K562 (cell line): ENCODE results near the gene RUVBL2. TPM values are rescaled to one million over a fixed set of nuclear protein-coding genes. Genes with fewer than 3 reads are reported as not detected.
A peak's percentile ranks its signal among the peaks of the same experiment; 100 is the strongest.

ENCODE experiments used
- CHD2 ChIP-seq: IDR thresholded peaks from 2 replicates; pipeline ENCODE4 v1.6.1; 2011; ENCODE audit warnings: low read depth, low read length
- CREM ChIP-seq: IDR thresholded peaks from 2 replicates; pipeline ENCODE4 v1.6.1; 2014; ENCODE audit warnings: antibody characterized with exemption, low read depth
- GATAD2B ChIP-seq: fragments of 450-650 bp; IDR thresholded peaks from 2 replicates; pipeline ENCODE4 v1.6.1; 2017; ENCODE audit warnings: mild to moderate bottlenecking, borderline replicate concordance
- HDAC6 ChIP-seq: IDR thresholded peaks from 2 replicates; pipeline ENCODE4 v1.6.1; 2012; ENCODE audit warnings: low read depth, mild to moderate bottlenecking, control low read depth, inconsistent platforms, low read length, moderate library complexity
- HOXB6 ChIP-seq: fragments of 250-450 bp; sonication (Bioruptor Pico); IDR thresholded peaks from 2 replicates; pipeline ENCODE4 v1.5.1; 2022; ENCODE audit warnings: mild to moderate bottlenecking, borderline replicate concordance
- ILK ChIP-seq: fragments of 450-650 bp; IDR thresholded peaks from 2 replicates; pipeline ENCODE4 v1.6.1; 2016; ENCODE audit warnings: missing genetic modification characterization, low read depth, mild to moderate bottlenecking, missing compliant biosample characterization, moderate library complexity, borderline replicate concordance
- KDM1A ChIP-seq, 2 experiments: fragments of 450-650 bp; IDR thresholded peaks; 2 replicates each; pipeline ENCODE4 v1.6.1; 2016; ENCODE audit warnings: mild to moderate bottlenecking in 2 of 2
- MAZ ChIP-seq, 2 experiments: fragments of 450-650 bp in 1 of 2; sonication (generic) in 1 of 2; formaldehyde crosslinking; IDR thresholded peaks in 1 of 2; conservative IDR thresholded peaks in 1 of 2; 2 replicates each; pipeline versions ENCODE4 v1.4.0 to v1.5.0; 2020; ENCODE audit warnings: mild to moderate bottlenecking in 1 of 2, missing genetic modification reagents in 1 of 2
- NFE2L1 ChIP-seq: fragments of 450-650 bp; IDR thresholded peaks from 2 replicates; pipeline ENCODE4 v1.6.1; 2016; ENCODE audit warnings: missing genetic modification characterization, low read depth, mild to moderate bottlenecking, missing compliant biosample characterization, moderate library complexity, borderline replicate concordance
- RBM25 ChIP-seq: fragments of 200-400 bp; formaldehyde crosslinking; IDR thresholded peaks from 2 replicates; pipeline ENCODE4 v1.6.1; 2018; ENCODE audit warnings: low read length, low read depth, moderate library complexity; ENCODE audit not compliant: severe bottlenecking
- SAP30 ChIP-seq: fragments of 200-600 bp; sonication (generic); IDR thresholded peaks from 2 replicates; pipeline ENCODE4 v1.6.1; 2012; ENCODE audit warnings: borderline replicate concordance, low read depth, mild to moderate bottlenecking, moderate library complexity, low read length, control low read depth, inconsistent platforms; ENCODE audit not compliant: insufficient read depth, poor library complexity, severe bottlenecking
- SIN3B ChIP-seq: fragments of 450-650 bp; IDR thresholded peaks from 2 replicates; pipeline ENCODE4 v1.6.1; 2017; ENCODE audit warnings: low read depth, mild to moderate bottlenecking, moderate library complexity
- SIX5 ChIP-seq, 2 experiments: IDR thresholded peaks; 2 replicates each; pipeline ENCODE4 v1.6.1; 2011; ENCODE audit warnings: low read length in 2 of 2, borderline replicate concordance in 1 of 2, low read depth in 1 of 2, mild to moderate bottlenecking in 1 of 2, moderate library complexity in 1 of 2; ENCODE audit not compliant: insufficient read depth in 1 of 2
- SMARCA5 ChIP-seq: fragments of 450-650 bp; IDR thresholded peaks from 2 replicates; pipeline ENCODE4 v1.6.1; 2016
- TARDBP ChIP-seq: fragments of 450-650 bp; IDR thresholded peaks from 2 replicates; pipeline ENCODE4 v1.6.1; 2016
- TCF7 ChIP-seq: sonication (generic); IDR thresholded peaks from 2 replicates; pipeline ENCODE4 v1.6.1; 2016; ENCODE audit warnings: antibody characterized with exemption, borderline replicate concordance
- WHSC1 ChIP-seq: IDR thresholded peaks from one replicate; pipeline ENCODE4 v1.6.1; 2012; ENCODE audit warnings: low read length, control low read depth, inconsistent platforms
- ZFX ChIP-seq: sonication (generic); formaldehyde crosslinking; IDR thresholded peaks from 2 replicates; pipeline ENCODE4 v1.8.0; 2022; ENCODE audit warnings: mild to moderate bottlenecking, missing genetic modification reagents, moderate library complexity
- ZKSCAN8 ChIP-seq: fragments of 200-800 bp; sonication (Bioruptor generic); IDR thresholded peaks from 2 replicates; pipeline ENCODE4 v1.6.1; 2016; ENCODE audit warnings: missing genetic modification characterization, missing compliant biosample characterization
- ZNF212 ChIP-seq: fragments of 450-650 bp; formaldehyde crosslinking; IDR thresholded peaks from 2 replicates; pipeline ENCODE4 v1.4.0; 2020; ENCODE audit warnings: mild to moderate bottlenecking
- ZNF41 ChIP-seq: fragments of 250-450 bp; sonication (Bioruptor Pico); conservative IDR thresholded peaks from 2 replicates; pipeline ENCODE4 v1.4.0; 2020; ENCODE audit warnings: mild to moderate bottlenecking
- ZNF766 ChIP-seq: fragments of 200-800 bp; sonication (Bioruptor generic); conservative IDR thresholded peaks from 2 replicates; pipeline ENCODE4 v1.6.1; 2016; ENCODE audit warnings: missing genetic modification characterization, missing compliant biosample characterization
- ZNF778 ChIP-seq: fragments of 450-650 bp; formaldehyde crosslinking; IDR thresholded peaks from 2 replicates; pipeline ENCODE4 v1.4.0; 2020; ENCODE audit warnings: mild to moderate bottlenecking, moderate library complexity
- ZSCAN32 ChIP-seq: fragments of 450-650 bp; formaldehyde crosslinking; IDR thresholded peaks from 2 replicates; pipeline ENCODE4 v1.4.0; 2020; ENCODE audit warnings: mild to moderate bottlenecking, moderate library complexity
- polyA plus RNA-seq, 8 experiments: library from polyadenylated mRNA; depleted of rRNA in 4 of 8; stranded (reverse) in 5 of 8; unstranded in 3 of 8; fragments of >200 nt; fragmentation: Nextera tagmentation in 2 of 8; fragmentation: Illumina TruSeq in 1 of 8; extraction: Ambion mirVana in 2 of 8; extraction: Trizol in 1 of 8; gene quantifications; 2 replicates each; pipeline versions ENCODE4 v1.2.1 to v1.2.3, GENCODE V29; 2011 to 2014; ENCODE audit warnings: inconsistent platforms in 1 of 8, missing spikeins in 1 of 8
- total RNA-seq, 7 experiments: library from RNA; depleted of rRNA in 6 of 7; stranded (reverse); fragments of >200 nt in 6 of 7; fragmentation: Illumina TruSeq in 2 of 7; extraction: Trizol in 2 of 7; gene quantifications; 2 replicates each; pipeline versions ENCODE4 v1.2.1 to v1.2.3, GENCODE V29; 2011 to 2021; ENCODE audit warnings: low replicate concordance in 1 of 7
- TF ChIP-seq, protein P1 (sequence below): sonication (generic); formaldehyde crosslinking; IDR thresholded peaks from 2 replicates; pipeline ENCODE4 v1.8.0; 2022; ENCODE audit warnings: mild to moderate bottlenecking, missing genetic modification reagents, borderline replicate concordance
- TF ChIP-seq, protein P2 (sequence below): fragments of 200-400 bp; formaldehyde crosslinking; IDR thresholded peaks from 2 replicates; pipeline ENCODE4 v1.6.1; 2017; ENCODE audit warnings: mild to moderate bottlenecking, low read depth, low read length, moderate library complexity

The RUVBL2 gene
- total and polyA plus RNA-seq, 9 of the 15 experiments (the other 6 are each of a cell fraction or from before 2014, with no cell fraction given): 71.4 to 453 (median 237) TPM

DNA sequence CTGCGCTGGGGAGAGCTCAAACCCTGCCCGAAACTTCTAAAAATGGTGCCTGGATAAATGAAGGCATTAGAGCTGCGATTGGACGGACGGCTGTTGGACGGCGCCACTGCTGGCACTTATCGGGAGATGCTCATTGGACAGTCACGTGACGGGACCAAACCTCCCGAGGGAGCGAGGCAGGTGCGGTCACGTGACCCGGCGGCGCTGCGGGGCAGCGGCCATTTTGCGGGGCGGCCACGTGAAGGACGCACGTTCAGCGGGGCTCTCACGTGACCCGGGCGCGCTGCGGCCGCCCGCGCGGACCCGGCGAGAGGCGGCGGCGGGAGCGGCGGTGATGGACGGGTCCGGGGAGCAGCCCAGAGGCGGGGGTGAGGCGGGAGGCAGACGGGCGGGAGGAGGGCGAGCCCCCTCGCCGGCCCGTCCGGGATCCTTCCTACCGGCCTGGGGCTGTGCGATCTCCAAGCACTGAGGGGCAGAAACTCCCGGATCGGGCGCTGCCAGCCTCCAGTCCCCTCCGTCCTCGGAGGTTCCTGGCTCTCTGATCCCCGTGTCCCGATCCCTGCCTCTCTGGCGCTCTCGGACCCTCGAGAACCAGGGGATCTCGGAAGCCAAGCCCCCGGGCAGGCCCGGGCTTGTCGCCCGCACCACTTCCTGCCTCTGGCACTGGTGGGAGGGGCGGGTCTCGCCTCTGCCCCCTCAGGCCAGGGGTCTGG is 38.9 kb upstream of the RUVBL2 start, which contains the start of gene BAX (continued):
- TF ChIP-seq TARDBP: peak; percentile 70; the same call in 1 of the 2 replicates
- TF ChIP-seq TCF7: no peak
- TF ChIP-seq NFE2L1 (tag): no peak
- TF ChIP-seq SIN3B: peak; percentile 86
- TF ChIP-seq HOXB6 (CRISPR knock-in tag): no peak
- TF ChIP-seq CHD2: peak; percentile 53; the same call in 1 of the 2 replicates
- TF ChIP-seq SAP30: peak; percentile 72
- TF ChIP-seq WHSC1: no peak
- TF ChIP-seq ILK: no peak
- TF ChIP-seq HDAC6: no peak
- no peak for TF ChIP-seq ZNF778 (CRISPR knock-in tag)
- peak; percentile 75; the same call in 1 of the 2 replicates for TF ChIP-seq GATAD2B
- no peak for TF ChIP-seq ZNF212 (CRISPR knock-in tag)
- TF ChIP-seq, protein P1, sequence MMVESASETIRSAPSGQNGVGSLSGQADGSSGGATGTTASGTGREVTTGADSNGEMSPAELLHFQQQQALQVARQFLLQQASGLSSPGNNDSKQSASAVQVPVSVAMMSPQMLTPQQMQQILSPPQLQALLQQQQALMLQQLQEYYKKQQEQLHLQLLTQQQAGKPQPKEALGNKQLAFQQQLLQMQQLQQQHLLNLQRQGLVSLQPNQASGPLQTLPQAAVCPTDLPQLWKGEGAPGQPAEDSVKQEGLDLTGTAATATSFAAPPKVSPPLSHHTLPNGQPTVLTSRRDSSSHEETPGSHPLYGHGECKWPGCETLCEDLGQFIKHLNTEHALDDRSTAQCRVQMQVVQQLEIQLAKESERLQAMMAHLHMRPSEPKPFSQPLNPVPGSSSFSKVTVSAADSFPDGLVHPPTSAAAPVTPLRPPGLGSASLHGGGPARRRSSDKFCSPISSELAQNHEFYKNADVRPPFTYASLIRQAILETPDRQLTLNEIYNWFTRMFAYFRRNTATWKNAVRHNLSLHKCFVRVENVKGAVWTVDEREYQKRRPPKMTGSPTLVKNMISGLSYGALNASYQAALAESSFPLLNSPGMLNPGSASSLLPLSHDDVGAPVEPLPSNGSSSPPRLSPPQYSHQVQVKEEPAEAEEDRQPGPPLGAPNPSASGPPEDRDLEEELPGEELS: no peak
- TF ChIP-seq, protein P2, sequence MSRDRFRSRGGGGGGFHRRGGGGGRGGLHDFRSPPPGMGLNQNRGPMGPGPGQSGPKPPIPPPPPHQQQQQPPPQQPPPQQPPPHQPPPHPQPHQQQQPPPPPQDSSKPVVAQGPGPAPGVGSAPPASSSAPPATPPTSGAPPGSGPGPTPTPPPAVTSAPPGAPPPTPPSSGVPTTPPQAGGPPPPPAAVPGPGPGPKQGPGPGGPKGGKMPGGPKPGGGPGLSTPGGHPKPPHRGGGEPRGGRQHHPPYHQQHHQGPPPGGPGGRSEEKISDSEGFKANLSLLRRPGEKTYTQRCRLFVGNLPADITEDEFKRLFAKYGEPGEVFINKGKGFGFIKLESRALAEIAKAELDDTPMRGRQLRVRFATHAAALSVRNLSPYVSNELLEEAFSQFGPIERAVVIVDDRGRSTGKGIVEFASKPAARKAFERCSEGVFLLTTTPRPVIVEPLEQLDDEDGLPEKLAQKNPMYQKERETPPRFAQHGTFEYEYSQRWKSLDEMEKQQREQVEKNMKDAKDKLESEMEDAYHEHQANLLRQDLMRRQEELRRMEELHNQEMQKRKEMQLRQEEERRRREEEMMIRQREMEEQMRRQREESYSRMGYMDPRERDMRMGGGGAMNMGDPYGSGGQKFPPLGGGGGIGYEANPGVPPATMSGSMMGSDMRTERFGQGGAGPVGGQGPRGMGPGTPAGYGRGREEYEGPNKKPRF: no peak
- TF ChIP-seq CREM: peak; percentile 87
- peak; percentile 31 for TF ChIP-seq ZFX (CRISPR knock-in tag)
- no peak for TF ChIP-seq ZNF41 (CRISPR knock-in tag)
- no peak for TF ChIP-seq RBM25
- no peak for TF ChIP-seq ZSCAN32 (CRISPR knock-in tag)
- peak; percentile 58 to 62; a peak in 3 of 4 replicates for TF ChIP-seq SIX5 (IDR thresholded peaks at IDR 0.05; ENCODE audit: borderline replicate concordance in 1 of 2, insufficient read depth in 1 of 2, low read depth in 1 of 2, low read length in 2 of 2)
- TF ChIP-seq MAZ (CRISPR knock-in tag; conservative IDR thresholded peaks at IDR 0.05 in 1 of 2, IDR thresholded peaks at IDR 0.05 in 1 of 2): peak; percentile 79 to 91
- TF ChIP-seq ZNF766 (CRISPR knock-in tag): no peak; the same call in none of the 2 replicates
- TF ChIP-seq KDM1A (IDR thresholded peaks at IDR 0.05): no peak; a peak in 2 of 4 replicates
- no peak for TF ChIP-seq SMARCA5
- no peak for TF ChIP-seq ZKSCAN8 (CRISPR knock-in tag)
